Gastrocnemius medialis (tissue), 4 donors: ENCODE results near the gene ABCF1. TPM values are rescaled to one million over a fixed set of nuclear protein-coding genes. Genes with fewer than 3 reads are reported as not detected.
A peak's percentile ranks its signal among the peaks of the same experiment; 100 is the strongest.

Experiments used
- ATAC-seq, 2 donors: fragments of 150-250 bp; one replicate each; pipeline ENCODE4 v1.9.1; 2016
- DNase-seq, 2 donors: peaks; one replicate each; pipeline ENCODE4 v3.0.0-alpha.2; 2019
- H3K27ac ChIP-seq, 4 donors: fragments of 200-600 bp; sonication (generic); 1 replicate in 1 of 4; 2 replicates in 3 of 4; pipeline ENCODE4 v1.5.1; 2016 to 2018; ENCODE audit warnings: mild to moderate bottlenecking in 2 of 4, moderate library complexity in 1 of 4
- H3K27me3 ChIP-seq, 3 donors: fragments of 200-600 bp; sonication (generic) in 2 of 3; 1 replicate in 1 of 3; 2 replicates in 2 of 3; pipeline versions ENCODE4 v1.5.1 to v1.6.0; 2016 to 2019; ENCODE audit warnings: mild to moderate bottlenecking in 1 of 3, moderate library complexity in 1 of 3
- H3K36me3 ChIP-seq, 2 donors: fragments of 200-600 bp; sonication (generic) in 1 of 2; one replicate each; pipeline ENCODE4 v1.5.1; 2017 to 2018
- H3K4me1 ChIP-seq, 2 donors: fragments of 200-600 bp; sonication (generic) in 1 of 2; one replicate each; pipeline ENCODE4 v1.5.1; 2016 to 2017; ENCODE audit warnings: mild to moderate bottlenecking in 2 of 2
- H3K4me3 ChIP-seq, 4 donors: fragments of 200-600 bp; sonication (generic) in 3 of 4; 1 replicate in 1 of 4; 2 replicates in 3 of 4; pipeline ENCODE4 v1.5.1; 2016 to 2019; ENCODE audit warnings: mild to moderate bottlenecking in 2 of 4
- H3K9me3 ChIP-seq, 3 donors: fragments of 200-600 bp; sonication (generic) in 2 of 3; 1 replicate in 1 of 3; 2 replicates in 2 of 3; pipeline ENCODE4 v1.5.1; 2016 to 2019
- CTCF ChIP-seq, 5 experiments: fragments of 450-650 bp in 3 of 5; fragments of 200-600 bp in 2 of 5; sonication (generic) in 2 of 5; IDR thresholded peaks in 4 of 5; conservative IDR thresholded peaks in 1 of 5; 1 replicate in 4 of 5; 2 replicates in 1 of 5; pipeline ENCODE4 v1.5.1; 2016 to 2019; ENCODE audit warnings: antibody characterized with exemption in 5 of 5, mild to moderate bottlenecking in 3 of 5, moderate library complexity in 3 of 5
- POLR2A ChIP-seq, 2 donors: fragments of 450-650 bp; IDR thresholded peaks; one replicate each; pipeline ENCODE4 v1.6.1; 2017; ENCODE audit warnings: antibody characterized with exemption in 2 of 2, mild to moderate bottlenecking in 2 of 2, moderate library complexity in 2 of 2
- in situ Hi-C, 4 donors: fragments of 200-750 bp; cut with MboI; loops; one replicate each; pipeline versions ENCODE4 v1.15.0 to v1.8.0; 2017; ENCODE audit warnings: low sequenced_read_pairs in 4 of 4
- intact Hi-C: fragments of 100-400 bp; cut with DNase I; formaldehyde crosslinking; loops from one replicate; pipeline ENCODE4 v1.15.1; 2023; ENCODE audit warnings: low total_unique reads
- total RNA-seq, 4 donors: library from RNA; depleted of rRNA; stranded (reverse); fragments of >200 nt; gene quantifications; one replicate each; pipeline versions ENCODE4 v1.1.0 to v1.2.3, GENCODE V29; 2016

ABCF1 gene
- total RNA-seq, 4 donors from 2014 or later = 55.8 to 122 (median 111) TPM

GRCh38 chr6:30562470-30563425 lies 8.5 kb upstream of the ABCF1 start:
- TF ChIP-seq CTCF (IDR thresholded peaks at IDR 0.05 in 4 of 5, conservative IDR thresholded peaks at IDR 0.05 in 1 of 5) = no peak
- no peak for TF ChIP-seq POLR2A (IDR thresholded peaks at IDR 0.05)
- intact Hi-C loops = no loop called here
- Histone ChIP-seq H3K36me3 (peaks cover 0 to 12% of the 10 kb centered on the region in 2 donors), H3K4me3 (no peak overlapping the region), H3K27ac (no peak overlapping the region), H3K9me3 (no peaks in the 10 kb centered on the region), H3K27me3 (no peaks in the 10 kb centered on the region), H3K4me1 (peaks cover 6 to 7% of the 10 kb centered on the region in 2 donors)
- DNase-seq = no peak
- in situ Hi-C loops = no loop called here
- ATAC-seq = peak in 1 of 2 donors; percentile 65

GRCh38 chr6:30564114-30564513 lies 7.1 kb upstream of the ABCF1 start:
- DNase-seq = no peak
- in situ Hi-C loops = no loop called here
- intact Hi-C loops = no loop called here
- Histone ChIP-seq H3K27me3 (no peaks in the 10 kb centered on the region), H3K4me1 (peaks cover 3 to 4% of the 10 kb centered on the region in 2 donors), H3K4me3 (no peak overlapping the region), H3K36me3 (peaks cover 0 to 12% of the 10 kb centered on the region in 2 donors), H3K9me3 (no peaks in the 10 kb centered on the region), H3K27ac (no peak overlapping the region)
- ATAC-seq = no peak
- TF ChIP-seq POLR2A (IDR thresholded peaks at IDR 0.05) (no peak), CTCF (IDR thresholded peaks at IDR 0.05 in 4 of 5, conservative IDR thresholded peaks at IDR 0.05 in 1 of 5) (no peak)

- intact Hi-C loops = no loop called here
- Histone ChIP-seq H3K27ac (no peak overlapping the region), H3K27me3 (no peaks in the 10 kb centered on the region), H3K9me3 (no peaks in the 10 kb centered on the region), H3K4me3 (no peak overlapping the region), H3K4me1 (peaks cover 16 to 19% of the 10 kb centered on the region in 2 donors), H3K36me3 (peaks cover 0 to 12% of the 10 kb centered on the region in 2 donors)
- DNase-seq = no peak
- in situ Hi-C loops = no loop called here
- ATAC-seq = no peak
- no peak for TF ChIP-seq POLR2A (IDR thresholded peaks at IDR 0.05)
- TF ChIP-seq CTCF (IDR thresholded peaks at IDR 0.05 in 4 of 5, conservative IDR thresholded peaks at IDR 0.05 in 1 of 5) = no peak
These were observed 5.5 kb upstream of the ABCF1 start for GRCh38 chr6:30565772-30566171.

GRCh38 chr6:30568245-30568644 lies 3.0 kb upstream of the ABCF1 start:
- Histone ChIP-seq H3K4me3 (no peak overlapping the region), H3K36me3 (peaks cover 0 to under 1% of the 10 kb centered on the region in 2 donors), H3K27ac (no peak overlapping the region), H3K4me1 (peaks cover 31 to 32% of the 10 kb centered on the region in 2 donors), H3K27me3 (no peaks in the 10 kb centered on the region), H3K9me3 (no peaks in the 10 kb centered on the region)
- no peak for DNase-seq
- in situ Hi-C loops (no loop called here), intact Hi-C loops (no loop called here)
- TF ChIP-seq POLR2A (IDR thresholded peaks at IDR 0.05) (no peak), CTCF (IDR thresholded peaks at IDR 0.05 in 4 of 5, conservative IDR thresholded peaks at IDR 0.05 in 1 of 5) (no peak)
- ATAC-seq = no peak
